Vagina (tissue), 2 donors: Measurements from ENCODE around the gene DAB1. TPM values are rescaled to one million over a fixed set of nuclear protein-coding genes. Genes with fewer than 3 reads are reported as not detected.

Experiments used
- DNase-seq, 2 donors: peaks; one replicate each; pipeline ENCODE4 v3.0.0-alpha.2; 2017; ENCODE audit errors: extremely low spot score in 2 of 2
- H3K27ac ChIP-seq: fragments of 200-600 bp; sonication (generic); one replicate; pipeline ENCODE4 v1.5.1; 2019
- H3K27me3 ChIP-seq: fragments of 200-600 bp; sonication (generic); one replicate; pipeline ENCODE4 v1.5.1; 2019
- H3K36me3 ChIP-seq, 2 donors: fragments of 200-600 bp; sonication (generic); one replicate each; pipeline ENCODE4 v1.5.1; 2017 to 2019
- H3K4me1 ChIP-seq: fragments of 200-600 bp; sonication (generic); one replicate; pipeline ENCODE4 v1.5.1; 2019
- H3K4me3 ChIP-seq, 2 donors: fragments of 200-600 bp; sonication (generic); 1 replicate in 1 of 2; 2 replicates in 1 of 2; pipeline ENCODE4 v1.5.1; 2016 to 2019
- H3K9me3 ChIP-seq: fragments of 200-600 bp; sonication (generic); one replicate; pipeline ENCODE4 v1.5.1; 2019
- POLR2A ChIP-seq, 2 donors: fragments of 450-650 bp; IDR thresholded peaks; one replicate each; pipeline ENCODE4 v1.6.1; 2017; ENCODE audit warnings: antibody characterized with exemption in 2 of 2, mild to moderate bottlenecking in 2 of 2, moderate library complexity in 2 of 2
- POLR2AphosphoS5 ChIP-seq, 2 donors: sonication (generic); formaldehyde crosslinking; IDR thresholded peaks; one replicate each; pipeline ENCODE4 v1.9.0; 2017; ENCODE audit warnings: antibody characterized with exemption in 2 of 2, mild to moderate bottlenecking in 2 of 2, low read depth in 1 of 2; ENCODE audit not compliant: insufficient read depth in 1 of 2
- intact Hi-C: fragments of 100-400 bp; cut with DNase I; formaldehyde crosslinking; loops from one replicate; pipeline ENCODE4 v1.15.1; 2023
- total RNA-seq: library from RNA; depleted of rRNA; stranded (reverse); fragments of >200 nt; gene quantifications from one replicate; pipeline ENCODE4 v1.2.3, GENCODE V29; 2016
- TF ChIP-seq, protein P1 (sequence below), 3 experiments: fragments of 450-650 bp in 2 of 3; fragments of 200-600 bp in 1 of 3; sonication (generic) in 1 of 3; IDR thresholded peaks; one replicate each; pipeline ENCODE4 v1.5.1; 2017 to 2019; ENCODE audit warnings: antibody characterized with exemption in 3 of 3, mild to moderate bottlenecking in 2 of 3, moderate library complexity in 2 of 3

Gene DAB1
- total RNA-seq, 1 donor from 2014 or later, result 0.25 TPM

DNA sequence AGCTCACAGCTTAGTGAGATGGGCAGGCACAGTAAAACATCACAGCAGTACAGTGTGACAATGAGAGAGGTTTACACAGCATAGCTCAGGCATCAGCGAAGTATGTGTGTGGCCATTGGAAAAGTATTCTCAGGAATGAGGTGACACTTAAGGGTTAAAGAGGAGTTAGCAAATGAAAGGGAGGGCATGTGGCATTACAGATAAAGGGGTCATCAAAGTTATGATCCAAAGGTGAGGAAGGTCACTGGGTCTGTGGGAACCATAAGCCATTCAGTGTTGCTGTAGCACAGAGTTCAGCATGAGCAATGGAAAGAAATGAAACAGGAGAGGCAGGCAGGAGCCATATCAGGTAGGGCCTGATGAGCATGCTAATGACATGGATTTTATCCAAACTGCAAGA is 453.6 kb downstream of the DAB1 start:
- Histone ChIP-seq H3K36me3 (no peaks in the 10 kb centered on the region), H3K27ac (no peak overlapping the region), H3K9me3 (no peaks in the 10 kb centered on the region), H3K4me3 (no peak overlapping the region), H3K27me3 (no peaks in the 10 kb centered on the region), H3K4me1 (no peaks in the 10 kb centered on the region)
- DNase-seq, result no peak
- no peak for TF ChIP-seq POLR2AphosphoS5 (IDR thresholded peaks at IDR 0.05; ENCODE audit: insufficient read depth in 1 of 2, low read depth in 1 of 2)
- TF ChIP-seq, protein P1, sequence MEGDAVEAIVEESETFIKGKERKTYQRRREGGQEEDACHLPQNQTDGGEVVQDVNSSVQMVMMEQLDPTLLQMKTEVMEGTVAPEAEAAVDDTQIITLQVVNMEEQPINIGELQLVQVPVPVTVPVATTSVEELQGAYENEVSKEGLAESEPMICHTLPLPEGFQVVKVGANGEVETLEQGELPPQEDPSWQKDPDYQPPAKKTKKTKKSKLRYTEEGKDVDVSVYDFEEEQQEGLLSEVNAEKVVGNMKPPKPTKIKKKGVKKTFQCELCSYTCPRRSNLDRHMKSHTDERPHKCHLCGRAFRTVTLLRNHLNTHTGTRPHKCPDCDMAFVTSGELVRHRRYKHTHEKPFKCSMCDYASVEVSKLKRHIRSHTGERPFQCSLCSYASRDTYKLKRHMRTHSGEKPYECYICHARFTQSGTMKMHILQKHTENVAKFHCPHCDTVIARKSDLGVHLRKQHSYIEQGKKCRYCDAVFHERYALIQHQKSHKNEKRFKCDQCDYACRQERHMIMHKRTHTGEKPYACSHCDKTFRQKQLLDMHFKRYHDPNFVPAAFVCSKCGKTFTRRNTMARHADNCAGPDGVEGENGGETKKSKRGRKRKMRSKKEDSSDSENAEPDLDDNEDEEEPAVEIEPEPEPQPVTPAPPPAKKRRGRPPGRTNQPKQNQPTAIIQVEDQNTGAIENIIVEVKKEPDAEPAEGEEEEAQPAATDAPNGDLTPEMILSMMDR (IDR thresholded peaks at IDR 0.05), result no peak
- TF ChIP-seq POLR2A (IDR thresholded peaks at IDR 0.05), result no peak
- intact Hi-C loops, result no loop called here

DNA sequence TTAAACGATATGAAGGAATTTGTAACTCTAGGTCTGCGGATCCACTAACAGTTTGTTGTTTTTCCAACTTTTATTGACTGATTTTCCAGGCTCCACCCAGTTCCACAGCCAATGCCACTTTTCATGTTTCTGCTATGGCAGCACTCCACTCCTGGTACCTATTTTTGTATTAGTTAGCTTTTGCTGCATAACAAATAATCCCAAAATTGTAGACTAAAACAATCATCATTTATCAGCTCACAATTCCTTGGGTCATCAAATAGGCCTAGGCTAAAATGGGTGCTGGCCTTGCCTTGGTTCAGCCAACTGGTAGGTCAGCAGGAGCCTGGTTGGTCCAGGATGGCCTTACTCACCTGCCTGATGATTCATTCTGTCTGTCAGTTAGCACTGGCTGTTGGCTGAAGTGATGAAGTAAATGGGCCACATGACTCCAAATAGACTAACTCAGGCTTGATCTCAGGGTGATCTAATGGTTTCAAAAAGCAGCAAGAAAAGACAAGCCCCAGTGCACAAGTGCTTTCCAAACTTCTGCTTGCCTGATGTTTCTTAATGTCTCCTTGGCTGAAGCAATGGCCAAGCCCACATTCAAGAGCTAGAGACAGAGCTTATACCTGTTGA is 454.9 kb downstream of the DAB1 start:
- no peak for TF ChIP-seq POLR2A (IDR thresholded peaks at IDR 0.05)
- TF ChIP-seq, protein P1 (IDR thresholded peaks at IDR 0.05), result no peak
- TF ChIP-seq POLR2AphosphoS5 (IDR thresholded peaks at IDR 0.05; ENCODE audit: insufficient read depth in 1 of 2, low read depth in 1 of 2), result no peak
- H3K4me3 ChIP-seq, result no peak overlapping the region
- intact Hi-C loops, result no loop called here
- no peak overlapping the region for H3K27ac ChIP-seq
- H3K36me3 ChIP-seq, result no peaks in the 10 kb centered on the region
- no peaks in the 10 kb centered on the region for H3K27me3 ChIP-seq
- no peaks in the 10 kb centered on the region for H3K4me1 ChIP-seq
- DNase-seq, result no peak
- H3K9me3 ChIP-seq, result no peaks in the 10 kb centered on the region

DNA sequence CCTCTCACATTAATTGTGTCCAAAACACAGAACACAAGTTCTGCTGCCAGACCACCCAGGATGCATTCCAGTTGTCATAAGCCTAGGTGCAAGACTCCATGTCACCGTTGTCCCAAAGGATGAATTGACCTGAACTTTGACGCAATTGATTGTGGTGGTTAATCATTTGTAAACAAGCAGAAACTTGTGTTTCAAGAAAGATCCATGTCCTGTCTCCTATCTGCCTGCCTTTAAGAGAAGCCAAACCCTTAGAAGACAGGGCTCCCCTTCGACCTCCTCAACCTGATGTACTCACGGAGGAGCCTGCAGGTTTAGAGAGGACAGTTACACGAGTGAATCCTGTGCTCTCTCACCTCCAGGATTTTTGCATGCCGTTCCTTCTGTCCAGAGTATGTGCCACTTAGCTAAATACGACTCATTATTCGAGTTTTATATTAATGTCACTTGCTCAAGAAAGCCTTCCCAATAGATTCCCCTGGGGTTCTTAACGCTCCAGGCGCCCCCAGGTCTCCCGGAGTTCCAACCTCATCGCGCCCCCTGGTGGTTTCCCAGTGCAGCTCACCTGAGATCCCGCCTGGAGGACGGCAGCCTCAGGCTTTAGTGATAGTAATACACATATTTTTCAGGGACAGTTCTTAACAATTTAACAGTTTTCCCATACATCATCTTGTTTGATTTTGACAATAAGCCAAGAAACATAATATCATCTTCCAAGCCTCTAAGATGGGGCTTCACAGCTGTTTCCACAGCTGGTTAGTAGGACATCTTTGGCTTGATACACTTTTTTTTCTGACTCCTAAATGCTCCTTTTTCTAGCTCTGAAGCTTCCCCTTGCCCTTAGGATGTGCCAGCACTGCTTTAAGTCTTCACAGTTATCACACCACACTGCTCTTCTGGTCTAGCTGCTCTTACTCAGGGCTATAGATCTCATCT is 455.7 kb downstream of the DAB1 start:
- H3K27me3 ChIP-seq, result no peaks in the 10 kb centered on the region
- no peak for DNase-seq
- TF ChIP-seq, protein P1 (IDR thresholded peaks at IDR 0.05), result no peak
- no peak for TF ChIP-seq POLR2AphosphoS5 (IDR thresholded peaks at IDR 0.05; ENCODE audit: insufficient read depth in 1 of 2, low read depth in 1 of 2)
- H3K36me3 ChIP-seq, result no peaks in the 10 kb centered on the region
- H3K9me3 ChIP-seq, result no peaks in the 10 kb centered on the region
- H3K27ac ChIP-seq, result no peak overlapping the region
- H3K4me1 ChIP-seq, result no peaks in the 10 kb centered on the region
- no peak overlapping the region for H3K4me3 ChIP-seq
- intact Hi-C loops, result no loop called here

DNA sequence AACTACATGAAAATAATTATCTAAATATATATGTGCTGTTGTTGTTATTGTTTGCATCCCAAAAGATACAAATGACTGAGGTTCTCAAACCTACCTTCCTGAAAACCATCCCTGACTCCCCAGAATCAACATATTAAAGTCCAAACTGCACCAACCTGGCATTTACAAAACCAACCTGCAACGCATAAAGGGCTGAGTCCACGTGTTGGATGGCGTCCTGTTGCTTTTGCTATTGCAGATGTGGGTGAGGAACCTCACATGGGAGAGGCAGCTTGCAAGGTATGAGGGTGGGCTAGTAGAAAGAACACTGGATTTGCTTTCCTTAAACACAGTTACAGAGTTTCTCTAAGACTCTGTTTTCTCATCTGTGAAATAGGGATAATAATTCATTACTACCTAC is 456.5 kb downstream of the DAB1 start:
- TF ChIP-seq, protein P1 (IDR thresholded peaks at IDR 0.05), result no peak
- Histone ChIP-seq H3K27me3 (no peaks in the 10 kb centered on the region), H3K4me1 (no peaks in the 10 kb centered on the region), H3K9me3 (no peaks in the 10 kb centered on the region), H3K4me3 (no peak overlapping the region), H3K36me3 (no peaks in the 10 kb centered on the region), H3K27ac (no peak overlapping the region)
- no peak for DNase-seq
- intact Hi-C loops, result no loop called here

DNA sequence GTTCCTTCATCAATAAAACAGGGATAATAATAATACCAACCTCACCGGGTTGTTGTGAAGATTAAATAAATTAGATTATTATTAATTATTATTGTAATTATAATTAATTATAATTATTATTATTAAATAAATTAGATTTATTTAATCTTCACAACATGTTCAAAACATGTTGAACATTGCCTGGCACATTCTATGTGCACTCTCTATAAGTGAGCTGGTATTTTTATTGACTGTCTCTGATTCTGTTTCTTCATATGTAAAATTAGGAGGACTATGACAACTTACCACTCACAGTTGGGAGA is 457.2 kb downstream of the DAB1 start:
- Histone ChIP-seq H3K4me1 (no peaks in the 10 kb centered on the region), H3K27ac (no peak overlapping the region), H3K27me3 (no peaks in the 10 kb centered on the region), H3K4me3 (no peak overlapping the region), H3K36me3 (no peaks in the 10 kb centered on the region), H3K9me3 (no peaks in the 10 kb centered on the region)
- DNase-seq, result no peak
- TF ChIP-seq, protein P1 (IDR thresholded peaks at IDR 0.05), result no peak
- no peak for TF ChIP-seq POLR2AphosphoS5 (IDR thresholded peaks at IDR 0.05; ENCODE audit: insufficient read depth in 1 of 2, low read depth in 1 of 2)
- TF ChIP-seq POLR2A (IDR thresholded peaks at IDR 0.05), result no peak
- intact Hi-C loops, result no loop called here
